ENCODE data around the gene MMP13. TPM values are rescaled to one million over a fixed set of nuclear protein-coding genes. Genes with fewer than 3 reads are reported as not detected.

MMP13 gene
- total RNA-seq, 1 experiment from 2014 or later = 2.4 TPM

DNA sequence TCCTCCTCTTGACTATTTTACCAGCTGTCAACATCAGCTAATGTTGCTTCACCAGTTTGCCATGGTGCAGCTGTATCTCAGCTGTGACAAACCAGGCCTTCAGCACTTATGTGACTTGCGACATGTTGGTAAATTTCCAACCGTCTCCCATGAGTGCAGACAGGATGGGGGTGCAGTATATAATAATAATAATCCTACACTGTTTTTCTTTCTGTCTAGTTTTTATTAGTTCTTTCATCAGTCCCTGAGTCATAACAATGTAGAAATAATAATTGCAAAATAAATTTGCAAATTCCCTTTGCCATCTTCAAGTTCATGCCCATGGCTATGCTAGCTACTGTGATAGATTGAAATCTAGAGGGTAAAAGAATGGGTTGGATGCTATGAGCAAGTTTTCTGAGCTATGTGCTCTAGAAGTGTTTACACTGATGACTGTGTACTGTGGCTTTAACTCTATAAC is 4.9 kb downstream of the MMP13 start:
- intact Hi-C loops (cut with micrococcal nuclease) = loop anchor here (2.0 to 5.0 kb wide), 2 partner anchors 47 to 100 kb away; no protein-coding TSS in a partner anchor
- no peak overlapping the region for H3K4me2 ChIP-seq (ENCODE audit: low read length)
- no peak overlapping the region for H3K4me3 ChIP-seq (ENCODE audit: low read length)
- no peak overlapping the region for H2AFZ ChIP-seq (ENCODE audit: low read length)
- no peaks in the 10 kb centered on the region for H3K79me2 ChIP-seq (ENCODE audit: low read length)
- no peaks in the 10 kb centered on the region for H3K36me3 ChIP-seq (ENCODE audit: low read depth, low read length)
- H3K9me3 ChIP-seq (ENCODE audit: low read length) = no peaks in the 10 kb centered on the region
- DNase-seq = peak; percentile 92
- no peaks in the 10 kb centered on the region for H3K27me3 ChIP-seq (ENCODE audit: low read length)
- peak; percentile 86 for ATAC-seq
- no peak; the same call in 1 of the 2 replicates for TF ChIP-seq EZH2phosphoT487 (IDR thresholded peaks at IDR 0.05; ENCODE audit: borderline replicate concordance, low read length)
- TF ChIP-seq, protein P1, sequence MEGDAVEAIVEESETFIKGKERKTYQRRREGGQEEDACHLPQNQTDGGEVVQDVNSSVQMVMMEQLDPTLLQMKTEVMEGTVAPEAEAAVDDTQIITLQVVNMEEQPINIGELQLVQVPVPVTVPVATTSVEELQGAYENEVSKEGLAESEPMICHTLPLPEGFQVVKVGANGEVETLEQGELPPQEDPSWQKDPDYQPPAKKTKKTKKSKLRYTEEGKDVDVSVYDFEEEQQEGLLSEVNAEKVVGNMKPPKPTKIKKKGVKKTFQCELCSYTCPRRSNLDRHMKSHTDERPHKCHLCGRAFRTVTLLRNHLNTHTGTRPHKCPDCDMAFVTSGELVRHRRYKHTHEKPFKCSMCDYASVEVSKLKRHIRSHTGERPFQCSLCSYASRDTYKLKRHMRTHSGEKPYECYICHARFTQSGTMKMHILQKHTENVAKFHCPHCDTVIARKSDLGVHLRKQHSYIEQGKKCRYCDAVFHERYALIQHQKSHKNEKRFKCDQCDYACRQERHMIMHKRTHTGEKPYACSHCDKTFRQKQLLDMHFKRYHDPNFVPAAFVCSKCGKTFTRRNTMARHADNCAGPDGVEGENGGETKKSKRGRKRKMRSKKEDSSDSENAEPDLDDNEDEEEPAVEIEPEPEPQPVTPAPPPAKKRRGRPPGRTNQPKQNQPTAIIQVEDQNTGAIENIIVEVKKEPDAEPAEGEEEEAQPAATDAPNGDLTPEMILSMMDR (conservative IDR thresholded peaks at IDR 0.05; ENCODE audit: low read depth, low read length) = no peak
- TF ChIP-seq EZH2 (IDR thresholded peaks at IDR 0.05; ENCODE audit: low read length, unreplicated experiment) = no peak
- BruUV-seq (replicated peaks) = no TSS peak
- ChIA-PET POLR2A (ENCODE audit: unreplicated experiment) (interaction anchor here (0.7 kb wide), 1 partner anchor 16 kb away, joined by 23 read pairs; no protein-coding TSS in a partner anchor), CTCF (interaction anchor here (1.5 kb wide), 1 partner anchor 10 kb away, joined by 5 read pairs; no protein-coding TSS in a partner anchor)
- 0 out of 2 replicates have a peak overlapping the region, but pooled peaks have one; percentile 0 for H3K27ac ChIP-seq (ENCODE audit: low read length)
- no peaks in the 10 kb centered on the region for H4K20me1 ChIP-seq (ENCODE audit: low read length)
- peaks cover 3% of the 10 kb centered on the region for H3F3A ChIP-seq (ENCODE audit: low read length, unreplicated experiment)
- H3K9ac ChIP-seq (ENCODE audit: low read length) = no peak overlapping the region
- no peaks in the 10 kb centered on the region for H3K9me2 ChIP-seq (replicated peaks; ENCODE audit: low read length)
- peaks cover 34% of the 10 kb centered on the region for H3K4me1 ChIP-seq (ENCODE audit: insufficient read depth, low read length)

GRCh38 chr11:102946237-102946636 is 9.3 kb downstream of the MMP13 start:
- CTCF ChIA-PET = interaction anchor here (0.6 kb wide), 1 partner anchor 232 kb away, joined by 3 read pairs; no protein-coding TSS in a partner anchor
- Histone ChIP-seq H3K79me2 (ENCODE audit: low read length) (no peaks in the 10 kb centered on the region), H3K4me2 (ENCODE audit: low read length) (no peak overlapping the region), H4K20me1 (ENCODE audit: low read length) (no peaks in the 10 kb centered on the region), H3K9me3 (ENCODE audit: low read length) (no peaks in the 10 kb centered on the region), H3K27me3 (ENCODE audit: low read length) (no peaks in the 10 kb centered on the region), H3K9me2 (replicated peaks; ENCODE audit: low read length) (no peaks in the 10 kb centered on the region), H3K36me3 (ENCODE audit: low read depth, low read length) (no peaks in the 10 kb centered on the region), H3F3A (ENCODE audit: low read length, unreplicated experiment) (peaks cover 3% of the 10 kb centered on the region), H3K27ac (ENCODE audit: low read length) (no peak overlapping the region), H3K9ac (ENCODE audit: low read length) (no peak overlapping the region), H3K4me3 (ENCODE audit: low read length) (no peak overlapping the region), H3K4me1 (ENCODE audit: insufficient read depth, low read length) (peaks cover 27% of the 10 kb centered on the region), H2AFZ (ENCODE audit: low read length) (no peak overlapping the region)
- DNase-seq = peak; percentile 19
- POLR2A ChIA-PET (ENCODE audit: unreplicated experiment) = no interaction called here
- TF ChIP-seq EZH2phosphoT487 (IDR thresholded peaks at IDR 0.05; ENCODE audit: borderline replicate concordance, low read length) = no peak
- ATAC-seq = no peak; the same call in 1 of the 2 replicates
- no TSS peak for BruUV-seq (replicated peaks)
- intact Hi-C loops (cut with micrococcal nuclease) = no loop called here

DNA sequence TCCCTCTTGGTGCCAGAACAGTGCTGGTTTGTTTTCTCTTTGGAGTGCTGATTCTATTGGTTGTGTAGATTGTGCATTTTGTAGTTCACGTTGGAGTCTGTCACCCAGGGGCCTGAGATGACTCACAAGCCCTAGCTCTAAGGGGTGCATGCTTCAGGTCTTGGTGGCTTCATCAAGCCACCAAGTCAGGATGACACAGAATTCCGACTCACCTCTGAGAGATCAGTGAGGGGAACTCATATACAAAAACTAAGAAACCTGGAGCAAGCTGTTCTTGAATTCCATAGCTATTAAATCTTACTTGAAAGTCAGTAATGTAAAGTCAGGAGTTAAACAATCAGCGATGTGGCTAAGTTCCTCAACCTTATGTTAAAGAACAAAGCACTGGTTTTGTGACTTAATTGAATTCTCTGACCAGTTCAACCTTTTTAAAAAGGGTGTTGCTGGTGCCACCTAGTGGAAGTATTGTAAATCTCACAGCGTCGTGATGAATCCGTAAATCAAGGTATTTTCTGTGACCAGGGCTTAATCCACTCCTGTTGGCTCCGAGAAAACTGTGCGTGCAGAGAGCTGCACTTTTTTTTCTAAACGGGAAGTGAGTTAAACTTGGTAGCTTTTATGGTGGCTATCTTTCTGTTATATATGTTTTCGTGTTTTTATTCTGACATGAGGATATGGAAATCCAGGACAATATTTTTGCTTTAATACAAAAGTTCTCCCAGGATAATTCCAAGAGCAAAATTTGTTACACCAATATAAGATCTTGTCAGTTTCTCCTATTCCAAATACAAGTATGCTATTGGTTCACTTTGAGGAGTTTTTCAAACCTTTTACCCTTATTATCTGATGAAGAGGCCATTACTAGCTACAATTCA is 14.6 kb downstream of the MMP13 start:
- no peaks in the 10 kb centered on the region for H3K36me3 ChIP-seq (ENCODE audit: low read depth, low read length)
- no peak overlapping the region for H3K4me3 ChIP-seq (ENCODE audit: low read length)
- H3K4me1 ChIP-seq (ENCODE audit: insufficient read depth, low read length) = peaks cover 14% of the 10 kb centered on the region; the same call in 1 of the 2 replicates
- H3K9me2 ChIP-seq (replicated peaks; ENCODE audit: low read length) = no peaks in the 10 kb centered on the region
- H4K20me1 ChIP-seq (ENCODE audit: low read length) = no peaks in the 10 kb centered on the region
- TF ChIP-seq EZH2phosphoT487 (IDR thresholded peaks at IDR 0.05; ENCODE audit: borderline replicate concordance, low read length) = no peak
- TF ChIP-seq, protein P1 (conservative IDR thresholded peaks at IDR 0.05; ENCODE audit: low read depth, low read length) = peak; percentile 95
- peak overlapping the region; percentile 46 for H3K4me2 ChIP-seq (ENCODE audit: low read length)
- peak; percentile 96 for DNase-seq
- ChIA-PET CTCF (interaction anchor here (0.6 to 2.3 kb wide), 8 partner anchors 10 to 209 kb away, joined by 3 to 13 read pairs (median 5); partner anchors contain the start of genes MMP1 and MMP13), POLR2A (ENCODE audit: unreplicated experiment) (no interaction called here)
- no peak overlapping the region for H3K27ac ChIP-seq (ENCODE audit: low read length)
- no peaks in the 10 kb centered on the region for H3K27me3 ChIP-seq (ENCODE audit: low read length)
- no peaks in the 10 kb centered on the region for H3F3A ChIP-seq (ENCODE audit: low read length, unreplicated experiment)
- intact Hi-C loops (cut with micrococcal nuclease) = loop anchor here (1.0 kb wide), 5 partner anchors 27 to 208 kb away; no protein-coding TSS in a partner anchor
- H3K9ac ChIP-seq (ENCODE audit: low read length) = no peak overlapping the region
- no TSS peak for BruUV-seq (replicated peaks)
- peak overlapping the region; percentile 51 for H2AFZ ChIP-seq (ENCODE audit: low read length)
- H3K9me3 ChIP-seq (ENCODE audit: low read length) = no peaks in the 10 kb centered on the region
- peak; percentile 93 for ATAC-seq
- H3K79me2 ChIP-seq (ENCODE audit: low read length) = no peaks in the 10 kb centered on the region

All from PC-3 (cell line).